Ascending aorta (tissue), 2 donors: ENCODE measurements around the gene COX6B2. TPM values are rescaled to one million over a fixed set of nuclear protein-coding genes. Genes with fewer than 3 reads are reported as not detected.

Source experiments
- DNase-seq, 2 donors: peaks; one replicate each; pipeline ENCODE4 v3.0.0-alpha.2; 2019; ENCODE audit warnings: low spot score in 2 of 2
- H3K27ac ChIP-seq, 2 donors: fragments of 200-600 bp; sonication (generic); one replicate each; pipeline ENCODE4 v1.5.1; 2016 to 2017; ENCODE audit warnings: mild to moderate bottlenecking in 1 of 2
- H3K27me3 ChIP-seq: fragments of 200-600 bp; sonication (generic); one replicate; pipeline ENCODE4 v1.5.1; 2017
- H3K36me3 ChIP-seq, 2 donors: fragments of 200-600 bp; sonication (generic); one replicate each; pipeline ENCODE4 v1.5.1; 2016
- H3K4me1 ChIP-seq, 2 donors: fragments of 200-600 bp; sonication (generic); one replicate each; pipeline ENCODE4 v1.5.1; 2016 to 2017; ENCODE audit warnings: mild to moderate bottlenecking in 1 of 2
- H3K4me3 ChIP-seq, 2 donors: fragments of 200-600 bp; sonication (generic); one replicate each; pipeline ENCODE4 v1.5.1; 2016 to 2017; ENCODE audit warnings: mild to moderate bottlenecking in 1 of 2
- H3K9me3 ChIP-seq, 2 donors: fragments of 200-600 bp; sonication (generic); one replicate each; pipeline ENCODE4 v1.5.1; 2016
- CTCF ChIP-seq, 3 experiments: fragments of 200-600 bp in 2 of 3; fragments of 450-650 bp in 1 of 3; sonication (generic) in 2 of 3; IDR thresholded peaks; one replicate each; pipeline ENCODE4 v1.5.1; 2016 to 2019; ENCODE audit warnings: antibody characterized with exemption in 3 of 3, mild to moderate bottlenecking in 1 of 3, moderate library complexity in 1 of 3
- intact Hi-C: fragments of 100-400 bp; cut with DNase I; formaldehyde crosslinking; loops from one replicate; pipeline ENCODE4 v1.15.1; 2023
- total RNA-seq: library from RNA; depleted of rRNA; stranded (reverse); fragments of >200 nt; gene quantifications from one replicate; pipeline ENCODE4 v1.1.0, GENCODE V29; 2016

Gene COX6B2
- total RNA-seq, 1 donor from 2014 or later = not detected

- no peaks in the 10 kb centered on the region for H3K27me3 ChIP-seq
- H3K4me1 ChIP-seq = peaks cover 0 to 7% of the 10 kb centered on the region in 2 donors
- H3K36me3 ChIP-seq = peaks cover 11 to 21% of the 10 kb centered on the region in 2 donors
- no peaks in the 10 kb centered on the region for H3K9me3 ChIP-seq
- DNase-seq = no peak
- no peak overlapping the region for H3K4me3 ChIP-seq
- H3K27ac ChIP-seq = no peak overlapping the region
- intact Hi-C loops = loop anchor here (5.0 kb wide), 1 partner anchor 200 kb away; no protein-coding TSS in a partner anchor
- no peak for TF ChIP-seq CTCF (IDR thresholded peaks at IDR 0.05)
These were observed 52.2 kb downstream of the COX6B2 start for GRCh38 chr19:55302318-55302703.

- TF ChIP-seq CTCF (IDR thresholded peaks at IDR 0.05) = peak; percentile 87 to 97 (median 94)
- Histone ChIP-seq H3K4me3 (peak overlapping the region; percentile 39 to 52), H3K36me3 (peaks cover 8 to 15% of the 10 kb centered on the region in 2 donors), H3K27ac (no peak overlapping the region), H3K9me3 (no peaks in the 10 kb centered on the region), H3K4me1 (peaks cover 0 to 7% of the 10 kb centered on the region in 2 donors), H3K27me3 (no peaks in the 10 kb centered on the region)
- DNase-seq = peak; percentile 36 to 88
- intact Hi-C loops = loop anchor here (2.0 to 5.0 kb wide), 3 partner anchors 37 to 201 kb away; partner anchors contain the start of genes KMT5C, RPL28 and TMEM238
These were observed 52.8 kb downstream of the COX6B2 start for GRCh38 chr19:55301459-55302317.

GRCh38 chr19:55300886-55301458 is 53.5 kb downstream of the COX6B2 start:
- no peak for DNase-seq
- Histone ChIP-seq H3K27me3 (no peaks in the 10 kb centered on the region), H3K36me3 (peaks cover 3 to 13% of the 10 kb centered on the region in 2 donors), H3K9me3 (no peaks in the 10 kb centered on the region), H3K4me3 (peak overlapping the region in 1 of 2 donors; percentile 52), H3K4me1 (peaks cover 0 to 7% of the 10 kb centered on the region in 2 donors), H3K27ac (no peak overlapping the region)
- intact Hi-C loops = loop anchor here (2.0 to 5.0 kb wide), 3 partner anchors 38 to 201 kb away; partner anchors contain the start of genes KMT5C, RPL28 and TMEM238
- no peak for TF ChIP-seq CTCF (IDR thresholded peaks at IDR 0.05)

- H3K27ac ChIP-seq = no peak overlapping the region
- H3K4me3 ChIP-seq = no peak overlapping the region
- H3K27me3 ChIP-seq = no peaks in the 10 kb centered on the region
- DNase-seq = no peak
- no peaks in the 10 kb centered on the region for H3K9me3 ChIP-seq
- no peak for TF ChIP-seq CTCF (IDR thresholded peaks at IDR 0.05)
- peaks cover 6 to 16% of the 10 kb centered on the region in 2 donors for H3K36me3 ChIP-seq
- peaks cover 0 to 7% of the 10 kb centered on the region in 2 donors for H3K4me1 ChIP-seq
- intact Hi-C loops = loop anchor here (2.0 to 5.0 kb wide), 3 partner anchors 39 to 202 kb away; partner anchors contain the start of genes KMT5C, RPL28 and TMEM238
These were observed 54.5 kb downstream of the COX6B2 start for GRCh38 chr19:55299991-55300390.

Other genes with a start within 250 kb of the COX6B2 start
- gene PPP1R12C, start 237.1 kb downstream of the COX6B2 start, total RNA-seq = 219 TPM
- not detected for gene TNNT1, start 205.5 kb downstream of the COX6B2 start, total RNA-seq
- not detected for gene TNNI3, start 197.0 kb downstream of the COX6B2 start, total RNA-seq
- not detected for gene DNAAF3, start 188.1 kb downstream of the COX6B2 start, total RNA-seq
- gene SYT5, start 174.4 kb downstream of the COX6B2 start, total RNA-seq = not detected
- gene PTPRH, start 145.2 kb downstream of the COX6B2 start, total RNA-seq = 0.64 TPM
- gene TMEM86B, start 126.0 kb downstream of the COX6B2 start, total RNA-seq = not detected
- 68.3 TPM for gene PPP6R1, start 95.7 kb downstream of the COX6B2 start, total RNA-seq
- gene HSPBP1, start 74.6 kb downstream of the COX6B2 start, total RNA-seq = 72.7 TPM
- gene BRSK1, start 70.7 kb downstream of the COX6B2 start, total RNA-seq = 6.5 TPM
- not detected for gene TMEM150B, start 29.4 kb downstream of the COX6B2 start, total RNA-seq
- gene KMT5C, start 14.8 kb downstream of the COX6B2 start, total RNA-seq = 21.7 TPM
- not detected for gene GARIN5B, start 8.5 kb upstream of the COX6B2 start, total RNA-seq
- gene IL11, start 15.7 kb upstream of the COX6B2 start, total RNA-seq = not detected
- not detected for gene TMEM190, start 22.1 kb upstream of the COX6B2 start, total RNA-seq
- gene TMEM238, start 29.6 kb upstream of the COX6B2 start, total RNA-seq = not detected
- gene RPL28, start 31.2 kb upstream of the COX6B2 start, total RNA-seq = 542 TPM
- 82.6 TPM for gene UBE2S, start 53.1 kb upstream of the COX6B2 start, total RNA-seq
- gene SHISA7, start 88.6 kb upstream of the COX6B2 start, total RNA-seq = 0.85 TPM
- 96.7 TPM for gene ISOC2, start 106.9 kb upstream of the COX6B2 start, total RNA-seq
- not detected for gene C19orf85, start 110.0 kb upstream of the COX6B2 start, total RNA-seq
- gene ZNF628, start 121.9 kb upstream of the COX6B2 start, total RNA-seq = 13.2 TPM
- 21.6 TPM for gene NAT14, start 130.5 kb upstream of the COX6B2 start, total RNA-seq
- gene SSC5D, start 133.7 kb upstream of the COX6B2 start, total RNA-seq = 22.4 TPM
- gene SBK2, start 182.4 kb upstream of the COX6B2 start, total RNA-seq = not detected
- gene SBK3, start 190.8 kb upstream of the COX6B2 start, total RNA-seq = not detected
- 14.2 TPM for gene ZNF579, start 226.1 kb upstream of the COX6B2 start, total RNA-seq
- 30.5 TPM for gene FIZ1, start 244.8 kb upstream of the COX6B2 start, total RNA-seq
- gene ZNF524, start 245.6 kb upstream of the COX6B2 start, total RNA-seq = 28.6 TPM